ENCODE results near the gene DTNBP1. TPM values are rescaled to one million over a fixed set of nuclear protein-coding genes. Genes with fewer than 3 reads are reported as not detected.

Gene DTNBP1
- polyA plus RNA-seq, 3 donors = 21.3 to 26.4 (median 22.2) TPM

DNA sequence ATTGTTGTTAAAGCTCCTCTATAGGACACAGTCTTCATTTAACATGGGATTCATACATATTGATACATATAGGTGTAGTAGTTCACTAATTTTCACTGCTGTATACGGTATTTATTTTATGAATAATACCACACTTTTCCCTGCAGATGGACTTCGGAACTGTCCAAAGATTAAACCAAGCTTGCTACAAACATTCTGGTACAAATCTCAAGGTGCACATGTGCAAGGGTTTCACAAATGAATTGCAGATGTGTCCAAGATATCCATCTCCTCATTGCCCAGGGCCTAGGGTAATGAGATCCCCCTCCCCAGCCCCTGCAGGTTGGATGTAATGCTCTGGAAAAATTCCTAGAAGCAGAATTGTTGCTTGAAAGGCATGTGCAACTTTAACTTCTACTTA is 31.4 kb downstream of the DTNBP1 start:
- no peak for DNase-seq (ENCODE audit: extremely low read depth in 1 of 11, low read depth in 9 of 11, low spot score in 4 of 11)

DNA sequence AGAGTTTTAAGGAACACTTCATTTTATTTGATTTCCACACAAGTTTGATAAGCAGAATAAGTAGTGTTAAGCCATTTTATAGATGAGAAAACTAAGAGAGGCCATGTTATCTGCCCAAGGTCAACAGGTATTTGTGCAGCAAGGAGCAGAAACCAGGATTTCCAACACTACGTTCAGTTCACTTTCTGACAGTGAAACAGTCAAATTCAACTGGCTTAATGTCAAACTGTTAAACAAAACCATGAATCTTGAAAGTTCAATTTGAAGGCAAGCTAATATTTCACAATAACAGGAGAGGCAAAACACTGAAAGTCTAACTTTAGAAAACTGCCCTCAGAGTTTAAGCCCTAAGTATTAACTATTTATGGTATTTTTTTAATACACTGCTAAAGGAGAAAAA is 32.6 kb downstream of the DTNBP1 start:
- no peak for DNase-seq (ENCODE audit: extremely low read depth in 1 of 11, low read depth in 9 of 11, low spot score in 4 of 11)

DNA sequence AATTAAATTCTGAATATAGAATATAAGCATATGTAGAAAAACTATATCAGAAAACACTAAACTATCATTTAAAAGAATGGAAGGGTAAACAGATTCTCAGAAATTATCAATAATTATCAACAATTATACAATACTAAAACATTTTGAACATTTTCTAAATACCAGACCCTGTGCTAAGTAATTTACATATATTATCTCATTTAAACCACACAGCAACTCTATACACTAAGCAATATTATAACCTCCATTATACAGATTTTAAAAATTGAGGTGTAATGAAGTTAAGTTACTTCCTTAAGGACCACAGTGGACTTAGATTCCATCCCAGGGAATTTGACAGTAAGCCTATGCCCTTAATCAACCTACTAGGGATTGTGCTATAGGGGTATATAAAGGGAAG is 33.3 kb downstream of the DTNBP1 start:
- DNase-seq (ENCODE audit: extremely low read depth in 1 of 11, low read depth in 9 of 11, low spot score in 4 of 11) = no peak

DNA sequence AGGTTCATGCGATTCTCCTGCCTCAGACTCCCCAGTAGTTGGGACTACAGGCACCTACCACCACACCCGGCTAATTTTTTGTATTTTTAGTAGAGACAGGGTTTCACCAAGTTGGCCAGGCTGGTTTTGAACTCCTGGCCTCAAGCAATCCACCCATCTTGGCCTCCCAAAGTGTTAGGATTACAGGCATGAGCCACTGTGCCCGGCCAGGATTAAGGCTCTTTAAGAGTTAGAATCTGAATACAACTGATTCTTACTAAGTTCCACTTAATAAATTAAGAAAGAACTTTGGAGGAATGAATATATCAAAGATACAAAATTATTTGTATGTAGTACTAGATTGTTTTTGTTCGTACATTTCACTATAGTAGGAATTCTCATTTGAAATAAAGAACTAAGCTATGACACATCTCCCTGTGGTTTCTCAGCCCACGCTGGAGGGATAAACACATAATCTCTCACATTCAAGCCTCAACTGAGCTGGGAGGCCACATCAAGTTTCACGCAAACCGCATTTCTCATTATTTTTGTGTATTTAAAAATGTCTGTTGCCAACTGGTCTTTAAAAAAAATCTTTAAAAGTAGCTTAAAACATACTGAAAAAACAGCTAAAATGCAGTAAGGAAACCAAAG is 34.2 kb downstream of the DTNBP1 start:
- DNase-seq (ENCODE audit: extremely low read depth in 1 of 11, low read depth in 9 of 11, low spot score in 4 of 11) = no peak

DNA sequence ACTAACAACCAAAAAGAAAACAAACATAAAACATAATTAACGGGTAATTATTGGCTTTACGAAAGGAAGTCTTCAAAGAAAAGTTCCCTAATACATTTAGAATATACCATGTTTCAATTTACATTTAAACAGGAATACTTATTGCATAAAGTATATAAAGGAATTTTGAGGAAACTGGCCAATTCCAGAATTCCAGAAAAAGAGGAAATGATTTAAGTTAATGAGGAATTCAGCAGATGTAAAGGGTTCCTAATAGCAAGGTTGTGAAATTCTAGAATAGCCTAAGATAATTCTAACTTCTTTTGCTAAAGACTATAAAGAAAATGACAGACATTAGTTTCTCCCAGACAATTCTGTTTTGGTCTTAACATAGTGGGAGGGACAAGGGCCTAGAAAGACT is 35.0 kb downstream of the DTNBP1 start:
- DNase-seq (ENCODE audit: extremely low read depth in 1 of 11, low read depth in 9 of 11, low spot score in 4 of 11) = no peak

DNA sequence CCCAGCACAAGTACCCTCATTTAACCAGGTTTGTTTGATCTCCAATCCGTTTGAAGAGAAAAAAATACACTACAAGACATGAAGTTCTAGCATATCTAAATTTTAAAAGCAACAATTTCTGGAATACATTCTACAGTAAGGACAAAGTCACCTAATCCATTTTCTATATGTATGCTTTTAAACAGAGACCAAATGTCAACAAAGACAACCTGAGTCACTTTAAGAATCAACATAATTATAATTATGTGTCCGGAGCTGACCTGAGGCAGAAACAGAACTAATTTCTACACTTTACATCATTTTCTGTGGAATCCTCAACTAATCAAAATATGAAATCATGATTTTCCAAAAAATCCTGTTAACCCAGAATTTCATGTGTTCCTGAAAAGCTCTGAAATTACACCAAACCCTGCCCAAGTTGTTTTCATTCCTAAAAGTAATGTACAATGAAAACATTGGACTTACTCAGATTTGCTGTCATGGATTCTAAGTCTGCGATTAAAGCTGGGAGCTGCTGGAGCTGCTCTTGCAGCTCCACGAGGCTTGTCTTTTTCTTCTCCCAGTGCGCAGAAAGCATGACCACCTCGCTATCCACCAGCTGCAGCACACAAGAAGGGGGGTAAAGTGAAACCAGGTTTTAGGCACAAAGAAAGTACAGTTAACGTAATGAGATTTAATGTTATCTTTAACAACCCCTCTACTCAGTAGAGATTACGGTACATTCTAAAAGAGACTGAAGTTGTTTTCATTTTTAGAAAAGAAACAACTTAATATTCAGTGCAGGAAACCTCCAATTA is 35.8 kb downstream of the DTNBP1 start:
- no peak for DNase-seq (ENCODE audit: extremely low read depth in 1 of 11, low read depth in 9 of 11, low spot score in 4 of 11)

DNA sequence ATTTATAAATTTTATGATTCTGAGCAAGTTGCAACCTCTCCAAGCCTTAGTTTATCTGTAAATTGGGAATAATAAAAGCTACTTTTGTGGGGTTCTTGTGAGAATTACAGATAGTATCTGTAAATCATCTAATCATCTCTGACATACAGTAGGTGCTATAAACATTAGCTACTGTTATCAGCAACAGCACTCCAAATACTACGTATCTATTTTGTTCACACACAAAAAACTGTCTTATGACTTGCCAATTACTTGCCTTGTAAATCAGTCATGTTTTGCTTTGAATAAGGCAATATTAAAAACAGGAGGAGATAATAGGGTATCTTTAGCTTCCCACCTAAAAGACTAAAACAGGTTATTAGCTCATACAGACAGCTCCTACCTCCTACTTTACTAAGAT is 36.7 kb downstream of the DTNBP1 start:
- DNase-seq (ENCODE audit: extremely low read depth in 1 of 11, low read depth in 9 of 11, low spot score in 4 of 11) = no peak

DNA sequence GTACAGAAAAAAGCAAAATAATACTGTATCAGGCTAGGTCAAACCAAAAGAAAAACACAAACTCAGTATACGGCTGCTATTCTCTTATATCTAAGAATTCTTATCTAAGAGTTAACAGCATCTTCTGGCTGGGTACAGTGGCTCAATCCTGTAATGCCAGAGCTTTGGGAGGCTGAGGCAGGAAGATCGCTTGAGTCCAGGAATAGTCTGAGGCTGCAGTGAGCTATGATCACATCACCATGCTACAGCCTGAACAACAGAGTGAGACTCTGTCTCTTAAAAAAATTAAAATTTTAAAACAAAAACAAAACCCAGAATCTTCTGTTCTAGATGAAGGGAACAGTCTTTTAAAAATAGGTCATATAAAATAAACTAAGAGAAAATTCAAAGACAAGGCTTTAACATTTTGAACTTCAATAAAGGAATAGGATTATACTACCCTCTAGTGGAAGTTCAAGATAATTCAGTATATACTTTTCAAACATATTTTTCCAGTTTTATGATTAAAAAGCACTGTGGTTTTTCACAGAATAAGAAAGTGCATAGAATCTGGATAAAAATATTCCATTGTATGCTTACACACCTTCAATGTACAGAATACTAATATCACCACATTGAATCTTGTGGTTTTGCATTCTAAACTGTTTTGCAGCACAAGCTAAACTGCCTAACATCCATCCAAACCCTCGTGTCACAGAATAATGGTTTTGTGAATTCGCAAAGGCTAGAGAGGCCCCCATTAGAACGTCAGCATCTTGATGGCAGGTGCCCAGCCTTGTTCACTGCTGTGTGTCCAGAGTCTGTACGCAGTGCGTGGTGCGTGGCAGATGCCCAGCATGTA is 39.3 kb downstream of the DTNBP1 start:
- DNase-seq (ENCODE audit: extremely low read depth in 1 of 11, low read depth in 9 of 11, low spot score in 4 of 11) = no peak

DNA sequence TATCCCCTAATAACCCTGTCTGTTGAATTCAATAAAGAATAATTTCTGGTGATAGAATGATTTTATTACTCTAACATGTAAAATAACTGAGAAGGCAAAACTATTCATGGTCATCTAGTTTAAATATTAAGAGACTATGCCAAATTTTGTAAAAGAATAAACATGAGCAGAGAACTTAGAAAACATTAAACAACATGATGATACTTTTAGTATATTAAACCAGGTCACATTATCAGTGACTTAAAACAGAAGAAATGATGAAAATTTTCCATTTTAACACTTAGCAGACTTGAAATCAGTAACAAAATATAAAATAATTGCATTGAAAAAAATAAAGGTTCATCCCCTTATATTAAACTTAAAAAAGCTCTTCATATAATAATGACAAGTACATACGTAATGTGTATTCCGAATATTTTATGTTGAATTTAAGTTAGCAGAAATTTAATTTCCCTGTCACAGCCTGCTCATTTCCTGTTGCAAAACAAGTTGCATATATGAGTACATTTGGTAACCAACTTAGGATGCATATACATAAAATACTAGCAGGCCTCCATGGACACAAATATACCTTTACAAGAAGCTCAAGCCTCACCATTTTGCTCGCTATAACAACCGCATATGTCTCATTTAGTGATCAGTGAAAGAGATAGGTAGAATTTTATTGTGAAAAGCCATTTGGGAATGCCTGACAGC is 40.6 kb downstream of the DTNBP1 start:
- DNase-seq (ENCODE audit: extremely low read depth in 1 of 11, low read depth in 9 of 11, low spot score in 4 of 11) = no peak

DNA sequence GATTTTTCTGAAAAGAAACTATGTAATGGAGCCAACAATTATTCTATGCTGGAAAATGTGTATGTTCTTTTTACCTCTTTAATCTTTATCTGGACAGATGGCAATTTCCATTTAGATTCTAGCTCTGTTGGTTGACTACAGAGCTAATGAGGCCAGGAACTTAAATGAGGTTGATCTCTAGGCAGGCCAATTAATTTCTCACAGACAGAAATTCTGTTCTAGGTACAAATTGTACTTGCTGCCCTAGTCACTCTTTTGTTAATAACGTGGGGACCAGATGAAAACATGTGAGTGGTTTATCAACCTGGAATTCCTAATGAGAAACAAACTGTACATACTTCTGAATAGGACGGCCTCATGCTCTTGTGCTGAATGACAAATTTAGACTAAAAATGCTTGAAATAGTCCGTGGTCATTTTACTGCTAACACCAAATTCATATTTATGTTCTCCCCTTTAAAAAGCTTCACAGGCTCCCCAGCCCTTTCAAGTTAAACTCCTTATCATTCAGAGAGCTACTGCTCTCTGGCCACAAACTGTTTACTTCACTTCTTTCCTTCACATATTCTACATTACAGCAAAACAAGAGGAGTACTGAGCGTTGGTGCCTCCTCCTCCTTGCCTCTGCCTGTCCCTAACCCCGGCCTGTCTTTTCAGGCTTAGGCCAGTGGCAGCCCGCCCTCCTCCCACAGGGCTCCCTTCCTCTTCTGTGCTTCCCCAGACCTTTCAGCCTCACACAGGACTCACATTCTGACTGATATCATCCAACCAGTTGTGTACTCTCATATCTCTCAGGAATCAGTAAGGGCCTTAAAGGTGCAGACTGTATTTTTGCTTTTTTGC is 41.4 kb downstream of the DTNBP1 start:
- DNase-seq (ENCODE audit: extremely low read depth in 1 of 11, low read depth in 9 of 11, low spot score in 4 of 11) = no peak

DNA sequence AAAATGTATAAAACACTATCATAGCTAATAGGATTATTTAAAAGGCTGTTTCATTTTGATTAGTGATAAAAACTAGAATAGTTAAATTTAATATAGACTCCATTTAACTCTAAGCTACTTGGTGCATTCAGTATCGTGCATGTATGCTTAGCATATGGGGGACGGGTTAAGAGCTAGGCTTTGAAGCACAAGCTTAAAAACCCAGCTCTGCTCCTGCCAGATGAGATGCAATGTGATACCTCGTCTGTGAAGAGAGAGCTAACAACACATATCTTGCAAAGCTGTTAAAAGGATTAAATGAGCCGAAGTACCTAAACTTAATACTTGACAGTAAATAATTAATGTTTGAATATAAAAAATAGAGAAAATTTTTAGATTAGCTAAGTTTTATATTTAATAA is 42.2 kb downstream of the DTNBP1 start:
- DNase-seq (ENCODE audit: extremely low read depth in 1 of 11, low read depth in 9 of 11, low spot score in 4 of 11) = no peak

DNA sequence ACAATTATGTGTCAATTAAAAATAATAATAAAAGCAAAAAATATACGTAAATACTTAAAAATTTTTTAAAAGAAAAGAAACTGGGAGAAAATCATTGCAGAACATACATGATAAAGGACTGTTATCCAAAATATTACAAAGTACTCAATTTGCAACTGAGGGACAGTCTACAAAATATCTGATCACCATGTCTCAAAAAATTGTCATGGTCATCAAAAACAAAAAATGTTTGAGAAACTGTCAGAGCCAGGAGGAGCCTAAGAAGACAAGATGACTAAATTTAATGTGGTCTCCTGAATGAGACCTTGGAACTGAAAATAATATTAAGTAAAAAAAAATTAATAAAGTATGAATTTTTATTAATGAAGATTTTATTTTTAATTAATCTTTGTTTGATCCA is 43.5 kb downstream of the DTNBP1 start:
- DNase-seq (ENCODE audit: extremely low read depth in 1 of 11, low read depth in 9 of 11, low spot score in 4 of 11) = no peak

DNA sequence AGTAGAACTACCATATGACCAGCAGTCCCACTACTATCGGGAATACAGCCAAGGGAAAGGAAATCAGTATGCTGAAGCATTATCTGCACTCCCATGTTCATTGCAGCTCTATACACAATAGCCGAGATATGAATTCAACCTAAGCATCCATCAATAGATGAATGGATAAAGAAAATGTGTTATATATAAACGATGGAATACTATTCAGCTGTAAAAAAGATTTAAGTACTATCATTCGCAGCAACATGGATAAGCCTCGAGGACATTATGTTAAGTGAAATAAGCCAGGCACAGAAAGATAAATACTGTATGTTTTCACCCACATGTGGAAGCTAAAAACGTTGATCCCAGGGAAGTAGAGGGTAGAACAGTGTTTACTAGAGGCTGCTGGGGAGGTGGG is 44.1 kb downstream of the DTNBP1 start:
- no peak for DNase-seq (ENCODE audit: extremely low read depth in 1 of 11, low read depth in 9 of 11, low spot score in 4 of 11)

DNA sequence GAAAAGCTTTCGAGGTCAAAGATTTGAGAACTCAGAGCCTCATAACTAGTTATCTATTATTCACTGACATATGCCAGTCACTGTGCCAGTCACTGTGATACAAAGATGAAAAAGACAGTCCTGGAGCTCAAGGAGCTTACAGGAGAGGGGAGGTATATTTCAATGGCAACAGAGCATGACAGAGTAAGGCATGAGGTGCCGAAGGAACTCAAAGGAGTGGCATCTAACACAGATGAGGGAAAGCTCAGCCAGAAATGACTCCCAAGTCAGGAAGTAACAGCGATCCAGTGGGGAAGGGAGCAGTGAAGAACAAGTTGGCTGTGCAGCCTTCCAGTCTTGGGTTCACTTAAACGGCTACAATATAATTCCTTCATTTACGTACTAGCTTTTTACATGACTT is 46.6 kb downstream of the DTNBP1 start:
- DNase-seq (ENCODE audit: extremely low read depth in 1 of 11, low read depth in 9 of 11, low spot score in 4 of 11) = no peak

DNA sequence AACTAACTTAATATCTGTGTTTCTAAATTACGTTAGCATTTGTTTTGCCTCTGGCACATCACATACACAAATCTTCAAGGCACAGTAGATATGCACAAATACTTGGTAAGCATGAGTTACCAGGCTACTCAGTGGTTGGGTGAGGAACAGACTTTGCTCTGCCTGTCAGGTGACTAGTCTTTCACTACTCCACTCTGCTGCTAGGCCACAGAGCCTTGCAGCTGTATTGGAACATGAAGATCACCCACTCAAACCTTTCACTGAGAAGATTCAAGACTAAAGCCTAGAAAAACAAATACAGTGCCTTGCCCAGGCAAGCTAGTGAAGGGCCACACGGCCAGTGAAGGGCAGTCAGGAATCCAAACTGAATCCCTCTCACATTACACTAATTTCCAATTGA is 47.0 kb downstream of the DTNBP1 start:
- no peak for DNase-seq (ENCODE audit: extremely low read depth in 1 of 11, low read depth in 9 of 11, low spot score in 4 of 11)

DNA sequence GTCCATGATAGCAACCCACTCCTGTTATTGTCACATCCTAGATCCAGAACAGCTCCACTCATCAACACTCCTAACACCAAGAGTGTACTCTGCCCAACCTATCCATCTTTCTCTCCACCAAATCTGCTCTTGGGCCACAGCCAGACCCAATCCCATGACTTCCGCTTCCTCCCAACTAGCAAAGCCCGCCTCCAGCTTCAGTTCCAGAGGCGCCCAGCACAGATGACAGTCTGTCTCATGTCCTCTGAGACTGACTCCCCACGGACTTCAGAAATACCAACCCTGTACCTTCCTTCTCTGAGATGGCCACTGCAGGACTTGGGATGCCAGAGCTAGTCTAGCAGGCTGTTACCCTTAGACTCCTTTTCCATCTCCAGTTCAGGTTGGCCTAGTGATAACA is 48.6 kb downstream of the DTNBP1 start:
- DNase-seq (ENCODE audit: extremely low read depth in 1 of 11, low read depth in 9 of 11, low spot score in 4 of 11) = no peak

DNA sequence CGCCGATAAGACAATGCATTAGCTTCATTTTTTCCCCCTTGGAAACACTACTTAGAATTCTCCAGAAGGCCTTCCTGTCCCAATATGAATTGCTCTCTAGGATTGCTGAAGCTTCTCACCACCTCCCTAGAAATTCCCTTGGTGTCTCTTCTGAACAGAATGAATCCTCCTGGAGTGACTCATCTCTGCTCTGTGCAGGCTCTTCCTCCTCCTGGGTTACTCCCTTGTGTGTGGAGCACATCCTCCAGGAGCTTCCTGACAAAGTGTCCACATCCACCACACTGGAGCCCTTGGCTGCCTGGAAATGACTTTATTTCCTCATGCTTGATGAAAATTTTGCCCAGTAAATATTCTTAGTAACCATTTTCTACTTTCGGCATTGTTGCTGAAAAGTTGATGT is 54.4 kb downstream of the DTNBP1 start:
- DNase-seq (ENCODE audit: extremely low read depth in 1 of 11, low read depth in 9 of 11, low spot score in 4 of 11) = no peak

DNA sequence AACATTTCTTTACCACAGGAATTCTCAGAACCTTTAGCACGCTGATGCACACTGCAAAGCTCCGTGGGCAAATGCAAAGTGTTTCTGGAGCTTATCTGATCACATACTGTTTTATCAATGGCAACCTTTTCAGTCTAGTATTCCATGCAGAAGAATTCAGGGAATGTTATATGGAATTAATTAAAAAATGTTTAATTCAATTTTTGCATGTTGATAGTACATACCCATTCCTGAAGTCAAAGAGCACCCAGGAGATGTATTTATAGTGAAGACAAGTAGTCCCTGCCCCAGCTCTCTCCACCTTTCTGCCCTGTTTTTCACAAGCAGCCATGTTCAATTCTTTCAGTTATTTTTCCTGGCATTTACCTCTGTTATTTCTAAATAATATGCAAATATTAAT is 55.2 kb downstream of the DTNBP1 start:
- DNase-seq (ENCODE audit: extremely low read depth in 1 of 11, low read depth in 9 of 11, low spot score in 4 of 11) = no peak

DNA sequence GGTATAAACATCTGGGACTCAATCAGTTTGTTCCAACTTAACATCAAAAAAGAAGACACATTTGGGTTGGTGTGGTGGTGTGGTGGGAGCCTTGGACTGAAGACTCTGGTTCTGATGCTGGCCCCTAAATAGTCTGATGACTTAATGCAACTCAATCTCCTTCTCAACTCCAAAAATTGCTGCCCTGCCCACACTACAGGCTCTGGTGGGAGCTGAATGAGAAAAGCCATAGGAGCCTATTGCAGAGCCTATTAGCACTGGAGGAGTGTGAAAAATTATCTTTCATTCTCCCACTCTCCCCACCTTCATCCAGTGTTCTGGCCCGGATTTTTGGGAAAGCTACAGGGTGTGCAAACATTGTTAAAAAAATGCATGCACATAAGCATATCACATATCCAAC is 56.5 kb downstream of the DTNBP1 start:
- no peak for DNase-seq (ENCODE audit: extremely low read depth in 1 of 11, low read depth in 9 of 11, low spot score in 4 of 11)

Measured in renal cortex interstitium (tissue), 11 donors.